Esophagus muscularis mucosa (tissue), 4 donors: ENCODE data around the gene CRHR1.

Experiments used
- CTCF ChIP-seq, 3 experiments: fragments of 200-600 bp in 2 of 3; fragments of 450-650 bp in 1 of 3; sonication (generic) in 2 of 3; IDR thresholded peaks; one replicate each; pipeline ENCODE4 v1.5.1; 2017 to 2019; ENCODE audit warnings: antibody characterized with exemption in 3 of 3, mild to moderate bottlenecking in 2 of 3, moderate library complexity in 1 of 3
- EP300 ChIP-seq: sonication (generic); formaldehyde crosslinking; IDR thresholded peaks from one replicate; pipeline ENCODE4 v1.6.1; 2017; ENCODE audit warnings: antibody characterized with exemption
- POLR2A ChIP-seq: fragments of 450-650 bp; IDR thresholded peaks from one replicate; pipeline ENCODE4 v1.6.1; 2017; ENCODE audit warnings: antibody characterized with exemption, moderate library complexity, mild to moderate bottlenecking, low read depth
- POLR2AphosphoS5 ChIP-seq, 2 donors: sonication (generic); formaldehyde crosslinking; IDR thresholded peaks; one replicate each; pipeline ENCODE4 v1.6.1; 2017; ENCODE audit warnings: antibody characterized with exemption in 2 of 2

- TF ChIP-seq EP300 (no peak), POLR2AphosphoS5 (IDR thresholded peaks at IDR 0.05) (no peak), CTCF (IDR thresholded peaks at IDR 0.05) (no peak), POLR2A (no peak)
Measured at GRCh38 chr17:45841883-45842525, 57.9 kb downstream of the CRHR1 start.
